GM19463 (cell line): Measurements from ENCODE around the gene LOC128125822.
"Not testable (repeated sequence)": the region's sequence is repeated elsewhere in the genome, so short reads cannot be mapped to it uniquely, and the experiment has no call there.

ENCODE experiments used
- ATAC-seq: cut with Tn5 transposase; IDR thresholded peaks from one replicate; pipeline ENCODE4 v1.9.1; 2021; ENCODE audit warnings: mild to moderate bottlenecking, moderate library complexity; ENCODE audit not compliant: unreplicated experiment

The LOC128125822 gene

DNA sequence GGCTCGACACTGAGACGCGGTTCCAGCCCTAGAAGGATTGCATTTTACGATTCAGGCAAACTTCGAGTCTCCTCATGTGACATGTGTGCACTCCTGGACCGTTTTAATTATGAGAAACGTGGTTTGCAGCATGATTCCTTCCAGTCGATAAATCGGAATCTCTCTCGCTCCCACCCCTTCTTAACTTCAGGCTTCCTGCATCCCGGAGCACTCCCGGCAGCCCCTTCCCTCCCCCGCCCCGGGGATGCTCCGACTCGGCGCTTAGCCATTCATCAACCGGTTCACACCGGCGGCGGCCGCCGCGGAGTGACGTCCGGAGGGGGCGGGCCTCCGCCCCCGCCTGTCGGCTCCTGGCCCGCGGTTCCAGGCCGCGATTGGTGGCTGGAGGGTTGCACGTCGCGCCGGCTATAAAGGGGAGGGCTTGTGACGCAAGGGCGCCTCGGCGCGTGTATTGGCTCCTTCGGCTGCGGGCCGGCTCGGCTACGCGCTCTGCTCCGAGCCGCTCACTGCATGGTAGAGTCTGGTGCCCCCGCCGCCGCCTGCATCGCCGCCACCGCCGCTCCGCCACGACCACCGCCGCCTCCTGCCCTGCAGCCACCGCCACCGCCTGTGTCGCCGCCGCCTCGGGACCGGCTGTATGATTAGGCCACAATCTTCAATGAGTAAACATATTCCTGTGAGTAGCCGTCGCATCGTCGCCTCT lies at the start of gene LOC128125822, which contains the start of gene PTP4A1:
LOC128125822 (plus strand) TSS at position 437 of the 703 bp plus-strand sequence.
PTP4A1 (plus strand) TSS at position 437 of the 703 bp plus-strand sequence. CDS start 4,401 bp downstream, outside the sequence.
- peak; percentile 84 for ATAC-seq

DNA sequence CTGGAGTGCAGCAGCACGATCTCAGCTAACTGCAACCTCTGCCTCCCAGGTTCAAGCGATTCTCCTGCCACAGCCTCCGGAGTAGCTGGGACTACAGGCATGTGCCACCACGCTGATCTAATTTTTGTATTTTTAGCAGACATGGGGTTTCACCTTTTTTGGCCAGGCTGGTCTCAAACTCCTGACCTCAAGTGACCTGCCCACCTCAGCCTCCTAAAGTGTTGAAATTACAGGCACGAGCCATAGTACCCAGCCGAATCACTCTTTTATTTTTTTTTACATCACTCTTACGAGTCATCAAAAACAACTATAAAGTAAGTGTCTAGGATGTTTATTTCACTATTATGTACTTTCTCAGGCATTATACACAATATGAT lies 49.4 kb upstream of the LOC128125822 start:
- ATAC-seq, result not testable (repeated sequence)

DNA sequence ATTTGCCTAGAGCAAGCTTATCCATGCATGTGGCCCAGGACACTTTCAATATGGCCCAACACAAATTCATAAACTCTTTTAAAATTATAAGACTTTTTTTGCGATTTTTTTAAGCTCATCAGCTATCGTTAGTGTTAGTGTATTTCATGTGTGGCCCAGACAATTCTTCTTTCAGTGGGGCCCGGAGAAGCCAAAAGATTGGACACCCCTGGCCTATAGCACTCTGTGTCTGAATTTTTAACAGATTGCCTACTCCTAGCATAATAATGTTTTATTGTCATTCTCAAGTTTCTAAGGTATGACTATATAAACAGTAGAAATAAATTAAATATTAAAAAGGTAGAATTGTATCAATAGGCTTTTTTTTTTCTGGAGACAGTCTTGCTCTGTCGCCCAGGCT lies 48.6 kb upstream of the LOC128125822 start:
- ATAC-seq, result no peak

DNA sequence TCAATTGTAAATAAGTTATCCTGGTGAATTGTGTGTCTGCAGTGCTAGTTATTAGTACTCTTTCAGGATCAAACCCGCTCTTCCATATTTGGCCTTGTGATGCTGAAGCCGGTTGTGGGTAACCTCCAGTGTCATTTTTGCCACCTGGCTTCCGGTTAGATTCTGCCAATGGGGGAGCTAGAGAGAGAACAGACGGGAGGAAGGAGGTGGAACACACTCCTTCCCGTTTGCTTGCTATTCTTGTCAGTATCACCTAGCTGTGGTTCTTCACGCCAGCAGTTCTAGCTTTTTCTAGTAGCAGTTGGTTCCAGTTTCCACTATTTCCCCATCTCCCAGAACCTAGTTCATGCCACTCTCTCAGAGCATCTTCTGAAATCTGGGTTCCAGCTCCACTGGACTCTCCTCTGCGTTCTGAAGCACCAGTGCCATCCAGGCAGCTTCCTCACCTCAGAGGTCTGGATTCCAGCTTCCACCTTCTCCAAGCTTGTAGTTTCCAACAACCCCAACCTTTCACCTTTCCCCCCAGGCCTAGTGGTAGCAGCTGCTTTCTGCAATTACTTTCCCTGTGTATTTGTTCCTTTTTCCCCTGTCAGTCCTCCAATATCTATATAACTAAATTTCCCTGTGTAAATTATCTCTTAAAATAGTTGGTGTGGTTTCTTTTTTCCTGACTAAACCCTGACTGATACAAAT lies 46.9 kb upstream of the LOC128125822 start:
- no peak for ATAC-seq

DNA sequence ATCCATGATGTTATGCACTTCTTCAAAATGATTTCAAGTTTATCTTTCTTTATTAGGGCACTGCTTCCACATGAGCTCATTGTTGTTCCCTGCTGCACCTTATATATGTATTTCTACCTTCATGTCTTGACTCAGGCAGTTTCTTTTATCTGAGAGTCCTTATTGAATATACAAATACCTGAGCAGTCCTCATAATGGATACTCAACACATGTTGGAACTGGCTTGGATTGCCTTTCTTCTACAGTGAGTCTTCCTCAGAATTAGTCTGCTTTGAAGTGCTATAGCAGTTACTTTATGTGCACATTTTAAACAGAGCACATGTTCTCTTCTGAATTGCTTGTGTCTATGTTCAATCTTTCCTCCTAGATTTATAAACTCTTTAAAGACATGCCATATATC lies 45.3 kb upstream of the LOC128125822 start:
- no peak for ATAC-seq

DNA sequence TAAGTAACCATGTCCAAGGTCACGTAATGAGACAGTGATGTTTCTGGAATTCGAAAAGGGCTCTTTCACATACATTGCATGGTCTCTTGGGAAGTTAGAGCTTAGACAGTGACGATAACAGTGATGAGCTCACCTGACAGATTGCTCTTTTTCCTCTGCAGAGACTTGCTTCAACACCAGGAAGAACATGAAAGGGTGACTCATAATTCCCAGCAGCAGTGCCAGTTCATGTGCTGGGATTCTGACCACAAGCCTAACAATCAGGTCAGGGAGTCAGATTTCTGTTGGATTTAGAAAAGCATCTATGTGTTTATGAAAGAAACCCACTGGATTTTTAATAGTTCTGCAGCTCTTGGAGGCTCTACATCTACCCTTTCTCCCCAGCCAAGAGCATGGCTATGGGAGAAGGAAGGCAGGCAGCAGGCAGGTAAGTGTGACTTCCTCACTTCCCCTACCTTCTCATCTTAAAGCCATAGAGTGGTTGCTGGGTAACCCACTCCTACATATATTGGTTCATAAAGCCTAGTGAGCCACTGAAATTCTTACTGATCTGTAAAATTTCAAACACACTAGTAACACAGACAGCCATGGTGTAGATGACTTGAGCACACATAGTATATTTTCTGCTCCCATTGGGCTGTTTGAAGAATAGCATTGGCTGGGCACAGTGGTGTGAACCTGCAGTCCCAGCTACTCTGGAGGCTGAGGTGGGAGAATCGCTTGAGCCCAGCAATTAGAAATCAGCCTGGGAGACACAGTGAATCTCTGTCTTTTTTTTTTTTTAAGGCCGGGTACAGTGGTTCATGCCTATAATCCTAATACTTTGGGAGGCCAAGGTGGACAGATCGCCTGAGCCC lies 44.4 kb upstream of the LOC128125822 start:
- no peak for ATAC-seq

DNA sequence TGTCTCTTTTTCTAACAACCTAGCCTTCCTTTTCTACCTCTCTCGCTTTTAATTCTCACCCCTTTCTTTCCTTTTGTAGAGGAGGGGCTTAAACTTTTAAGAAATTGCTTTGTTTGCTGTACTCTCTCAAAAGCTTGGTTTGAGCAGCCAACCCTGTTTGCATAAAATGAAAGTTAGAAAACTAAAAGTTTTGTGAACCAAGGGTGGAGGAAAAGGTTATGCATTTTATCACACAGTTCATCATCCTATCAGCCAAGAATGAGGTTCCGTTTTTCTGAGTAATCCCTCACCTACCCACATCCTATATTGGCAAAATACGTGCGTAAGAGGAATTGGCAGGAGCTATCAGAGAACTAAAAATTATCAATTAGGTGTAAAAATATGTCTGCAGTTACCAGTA lies 42.8 kb upstream of the LOC128125822 start:
- ATAC-seq, result no peak

DNA sequence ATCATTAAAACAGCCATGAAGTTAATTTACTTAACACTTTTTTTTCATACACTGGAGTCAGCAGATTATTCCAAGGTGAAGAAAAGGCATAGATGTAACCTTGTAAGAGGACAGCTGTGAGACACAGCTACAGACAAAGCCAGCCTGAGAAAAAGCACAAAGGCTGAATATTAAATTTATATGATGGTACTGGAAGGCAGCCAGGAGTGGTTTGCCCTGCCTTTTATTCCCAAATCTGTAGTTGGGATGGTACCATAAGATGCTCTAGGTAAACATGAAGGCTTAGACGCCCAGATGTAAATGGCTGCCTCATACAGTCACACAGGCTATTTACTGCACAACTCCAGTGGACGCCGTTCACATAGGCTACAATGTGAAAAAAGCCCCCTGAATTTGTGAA lies 42.1 kb upstream of the LOC128125822 start:
- no peak for ATAC-seq

DNA sequence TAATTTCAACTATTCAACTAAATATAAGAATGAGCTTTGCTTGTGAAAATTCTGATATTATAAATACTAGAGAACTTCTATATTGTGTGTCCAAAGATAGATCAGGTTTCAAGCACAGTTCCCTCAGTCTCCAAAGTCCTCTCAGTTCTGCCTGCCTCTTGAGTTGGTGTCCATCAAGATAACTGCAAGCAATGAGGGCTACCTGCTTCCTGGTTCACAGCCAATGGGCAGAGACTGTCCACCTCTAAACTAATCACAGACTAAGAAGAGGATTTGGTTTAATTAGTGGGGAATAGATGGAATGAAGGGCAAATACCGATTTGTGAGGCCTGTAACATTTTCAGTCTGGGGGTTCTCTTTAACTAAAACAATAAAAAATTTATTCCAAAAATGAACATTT lies 41.3 kb upstream of the LOC128125822 start:
- no peak for ATAC-seq

DNA sequence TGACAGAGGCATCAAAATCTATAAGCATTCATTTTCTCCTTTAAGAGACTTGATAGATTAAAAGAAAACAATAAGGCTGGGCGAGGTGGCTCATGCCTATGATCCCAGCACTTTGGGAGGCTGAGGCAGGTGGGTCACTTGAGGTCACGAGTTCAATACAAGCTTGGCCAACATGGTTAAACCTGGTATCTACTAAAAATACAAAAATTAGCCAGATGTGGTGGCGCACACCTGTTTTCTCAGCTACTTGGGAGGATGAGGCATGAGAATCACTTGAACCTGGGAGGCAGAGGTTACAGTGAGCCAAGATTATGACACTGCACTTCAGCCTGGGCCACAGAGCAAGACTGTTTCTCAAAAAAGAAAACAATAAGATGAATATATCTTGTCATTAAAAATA lies 39.3 kb upstream of the LOC128125822 start:
- ATAC-seq, result no peak

DNA sequence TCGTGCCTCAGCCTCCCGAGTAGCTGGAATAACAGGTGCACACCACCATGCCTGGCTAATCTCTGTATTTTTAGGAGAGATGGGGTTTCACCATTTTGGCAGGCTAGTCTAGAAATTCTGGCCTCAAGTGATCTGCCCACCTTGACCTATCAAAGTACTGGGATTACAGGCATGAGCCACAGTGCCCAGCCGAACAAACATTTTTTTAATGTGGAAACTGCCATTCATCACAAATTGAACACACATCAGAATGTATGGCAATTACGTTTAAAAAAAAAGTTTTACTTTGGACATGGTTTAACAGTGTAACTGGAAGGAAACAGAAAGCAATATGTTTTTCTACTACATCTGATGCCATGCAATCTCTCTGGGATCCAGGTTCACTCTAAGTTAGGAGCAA lies 38.3 kb upstream of the LOC128125822 start:
- ATAC-seq, result no peak

DNA sequence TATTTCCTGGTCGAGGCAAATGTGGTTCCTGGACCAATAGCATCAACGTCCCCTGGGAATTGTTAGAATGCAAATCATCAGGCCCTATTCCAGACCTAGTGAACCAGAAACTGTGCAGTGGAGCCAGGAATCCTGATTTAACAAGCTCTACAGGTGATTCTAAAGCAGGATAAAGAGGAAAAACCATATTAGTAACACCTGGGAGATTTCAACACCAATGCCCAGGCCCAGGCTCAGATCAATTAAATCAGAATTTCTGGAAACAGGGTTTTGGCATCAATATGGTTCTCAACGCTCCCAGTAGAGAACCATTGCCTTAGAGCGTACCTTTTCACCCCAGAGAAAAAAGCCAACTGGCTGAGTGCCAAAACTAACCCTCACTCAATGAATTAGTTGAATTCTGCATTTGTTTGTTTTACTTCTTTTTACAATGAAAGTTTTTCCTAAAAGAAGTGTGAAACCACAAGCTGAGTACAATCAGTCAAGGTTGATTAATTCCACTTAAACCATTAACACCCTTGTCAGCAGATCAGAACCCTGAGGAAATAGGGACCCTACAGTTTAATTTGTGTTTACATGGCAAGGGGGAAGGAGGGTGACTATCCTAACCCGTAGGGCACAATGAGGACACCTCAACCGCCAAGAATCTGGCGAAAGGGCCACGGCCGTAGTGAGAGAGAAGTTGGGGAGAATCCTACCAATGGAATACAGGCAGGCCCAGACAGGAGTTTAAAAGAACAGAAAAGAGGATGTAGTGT lies 34.9 kb upstream of the LOC128125822 start:
- ATAC-seq, result peak; percentile 75

DNA sequence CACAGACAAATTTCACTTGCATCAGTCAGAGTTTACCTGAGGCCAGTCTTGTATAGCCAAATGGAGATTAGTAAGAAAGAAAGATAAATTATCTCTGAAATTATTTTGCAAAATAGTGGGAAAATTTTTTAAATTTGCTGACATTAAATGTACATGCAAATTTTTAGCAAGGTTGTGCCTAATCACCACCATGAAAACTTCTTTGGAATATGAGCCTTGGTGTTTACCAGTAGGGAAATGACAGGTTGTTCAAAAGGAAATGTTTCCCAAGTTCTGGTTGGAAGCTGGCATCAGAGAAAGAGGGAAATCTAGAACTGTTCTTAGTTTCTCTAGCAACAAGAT lies 34.4 kb upstream of the LOC128125822 start:
- ATAC-seq, result no peak

DNA sequence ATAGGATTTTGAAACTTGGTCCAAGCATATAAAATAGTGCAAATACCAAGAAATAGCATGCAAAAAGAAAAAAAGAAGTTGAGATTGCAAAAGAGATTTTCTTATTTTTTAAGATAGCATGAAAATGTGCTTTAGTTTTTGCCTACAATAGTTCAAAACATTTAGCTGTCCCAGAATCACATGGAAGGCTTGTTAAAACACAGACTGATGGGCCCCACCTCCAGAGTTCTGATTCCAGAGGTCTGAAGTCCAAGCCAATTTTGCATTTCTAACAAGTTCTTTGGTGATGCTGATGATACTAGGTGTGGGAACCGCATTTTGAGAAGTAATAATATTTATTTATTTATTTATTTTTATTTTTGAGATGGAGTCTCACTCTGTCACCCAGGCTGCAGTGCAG lies 33.7 kb upstream of the LOC128125822 start:
- no peak for ATAC-seq

DNA sequence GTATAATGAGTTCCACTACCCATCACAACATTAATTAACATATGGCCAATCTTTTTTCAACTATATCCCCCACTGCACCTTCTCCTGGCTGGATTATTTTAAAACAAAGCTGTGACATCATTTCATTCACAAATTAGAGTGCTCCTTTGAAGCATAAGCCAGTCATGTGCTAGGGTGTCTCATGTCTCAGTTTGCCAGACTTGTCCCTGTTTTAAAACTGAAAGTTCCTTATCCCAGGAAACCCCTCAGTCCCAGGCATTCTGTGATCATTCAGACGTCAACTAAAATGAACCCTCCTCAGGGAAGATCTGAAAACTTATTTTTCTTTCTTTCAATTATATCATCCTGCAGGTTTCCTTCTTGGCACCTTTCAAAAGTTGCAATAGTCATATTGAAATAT lies 29.3 kb upstream of the LOC128125822 start:
- ATAC-seq, result no peak

DNA sequence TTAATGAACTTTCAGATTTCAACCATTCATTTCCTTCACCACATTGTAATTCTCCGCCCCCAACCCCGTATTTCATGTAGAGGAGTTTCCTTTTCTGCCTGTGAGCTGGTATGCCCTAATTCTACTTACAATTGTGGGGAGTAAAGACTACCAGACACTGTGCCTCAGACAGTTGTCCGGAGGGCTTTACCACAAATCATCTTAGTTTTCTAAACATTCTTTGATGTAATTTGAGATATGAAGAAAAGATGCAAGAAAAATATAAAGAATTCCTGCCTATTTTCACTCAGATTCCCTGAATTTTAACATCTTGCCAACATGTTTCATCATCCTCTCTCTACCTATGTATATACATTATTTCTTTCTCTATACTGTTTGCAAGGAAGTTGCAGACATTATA lies 28.3 kb upstream of the LOC128125822 start:
- no peak for ATAC-seq

DNA sequence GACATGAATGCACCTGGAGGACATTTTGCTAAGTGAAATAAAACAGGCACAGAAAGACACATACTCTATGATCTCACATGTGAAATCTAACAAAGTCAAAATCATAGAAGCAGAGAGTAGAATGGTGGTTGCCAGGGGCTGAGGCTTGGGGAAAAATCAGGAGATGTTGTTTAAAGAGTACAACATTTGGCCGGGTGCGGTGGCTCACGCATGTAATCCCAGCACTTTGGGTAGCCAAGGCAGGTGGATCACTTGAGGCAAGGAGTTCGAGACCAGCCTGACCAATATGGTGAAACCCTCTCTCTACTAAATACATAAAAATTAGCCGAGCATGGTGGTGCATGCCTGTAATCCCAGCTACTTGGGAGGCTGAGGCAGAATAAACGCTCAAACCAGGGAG lies 26.0 kb upstream of the LOC128125822 start:
- no peak for ATAC-seq

DNA sequence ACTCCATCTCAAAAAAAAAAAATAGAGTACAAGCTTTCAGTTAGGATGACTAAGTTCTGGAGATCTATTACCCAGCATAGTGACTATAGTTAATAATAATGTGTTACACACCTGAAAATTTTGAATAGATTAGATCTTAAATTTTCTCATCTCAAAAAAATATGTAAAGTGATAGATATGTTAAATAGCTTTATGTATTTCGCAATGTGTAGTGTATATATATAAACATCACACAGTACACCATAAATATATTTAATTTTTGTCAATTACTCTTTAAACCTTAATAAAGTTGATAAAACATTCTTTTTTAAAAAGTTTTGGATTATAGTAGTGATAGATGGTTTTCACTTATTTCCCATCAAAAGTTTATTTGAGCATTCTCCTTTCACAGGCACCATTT lies 25.6 kb upstream of the LOC128125822 start:
- no peak for ATAC-seq

DNA sequence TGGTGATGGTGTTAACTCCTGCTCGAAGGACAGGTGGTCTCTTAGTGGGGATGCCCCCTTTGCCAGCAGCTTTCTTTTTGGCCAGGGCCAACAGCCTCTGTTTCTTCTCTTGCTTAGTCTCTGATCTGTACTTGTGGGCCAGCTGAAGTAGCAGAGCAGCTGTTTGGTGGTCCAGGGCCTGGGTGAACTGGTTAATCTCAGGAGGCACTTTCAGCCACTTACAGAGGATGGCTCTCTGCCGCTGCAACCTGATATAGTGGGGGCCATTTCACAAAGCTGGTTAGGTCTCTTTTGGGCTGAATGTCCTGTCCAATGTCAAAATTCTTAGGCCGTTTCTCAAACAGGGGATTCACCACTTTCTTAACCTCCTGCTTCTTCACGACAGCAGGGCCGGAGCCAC lies 23.2 kb upstream of the LOC128125822 start:
- ATAC-seq, result no peak

DNA sequence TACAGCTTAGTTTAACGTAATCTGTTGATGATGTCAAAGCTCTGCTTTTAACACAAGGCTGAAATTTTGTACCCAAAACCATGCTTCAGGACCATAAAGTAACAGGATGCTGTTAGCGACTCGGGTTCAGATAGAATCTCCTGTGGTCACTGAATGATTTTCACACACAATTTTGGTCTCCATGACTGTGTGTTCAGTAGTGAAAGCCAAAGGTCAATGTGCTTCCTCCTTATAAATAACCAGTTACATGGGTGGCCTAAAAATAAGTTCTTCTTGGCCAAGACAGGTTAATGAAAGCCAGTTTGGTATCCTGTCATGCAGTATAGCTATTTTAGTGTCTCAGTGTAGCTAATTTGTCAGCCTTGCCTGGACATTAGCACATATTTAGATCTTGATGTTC lies 19.1 kb upstream of the LOC128125822 start:
- ATAC-seq, result peak; percentile 96

DNA sequence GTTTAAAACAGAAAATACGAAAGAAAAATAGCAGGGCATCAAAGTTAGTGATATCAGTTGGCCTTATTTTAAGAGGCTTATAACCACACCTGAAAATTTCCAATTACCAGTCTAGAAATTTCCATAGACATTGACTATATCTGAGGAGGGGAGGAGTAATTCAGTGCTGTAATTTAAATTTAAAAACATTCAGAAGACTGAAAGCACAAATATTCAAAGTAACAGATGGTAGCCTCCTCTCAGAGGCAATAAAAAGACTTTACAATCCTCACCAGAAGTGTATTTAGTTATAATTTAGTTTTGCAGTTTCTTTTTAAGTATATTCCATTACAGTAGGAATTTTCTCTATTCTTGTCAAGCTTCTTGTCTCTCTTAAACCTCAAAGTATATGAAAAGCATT lies 18.4 kb upstream of the LOC128125822 start:
- ATAC-seq, result no peak
